H1 (cell line): Measurements from ENCODE around the gene TSC22D4. TPM values are rescaled to one million over a fixed set of nuclear protein-coding genes. Genes with fewer than 3 reads are reported as not detected.

Experiments used
- polyA plus RNA-seq, 7 experiments: library from polyadenylated mRNA; depleted of rRNA in 3 of 7; stranded (reverse) in 5 of 7; unstranded in 2 of 7; fragments of >200 nt in 5 of 7; fragments of 200-250 nt in 2 of 7; gene quantifications; 1 replicate in 5 of 7; 2 replicates in 1 of 7; 4 replicates in 1 of 7; pipeline versions ENCODE4 v1.2.1 to v1.2.3, GENCODE V29; 2011 to 2013; ENCODE audit warnings: missing spikeins in 2 of 7, mixed read lengths in 2 of 7
- total RNA-seq: library from RNA; stranded (reverse); fragmentation: NEBNext Ultra II Directional; extraction: Animal tissue kit (Norgen Biotek cat#: 25700); gene quantifications from 2 replicates; pipeline ENCODE4 v1.2.1, GENCODE V29; 2021
- TF ChIP-seq, protein P1 (sequence below): IDR thresholded peaks from 2 replicates; pipeline ENCODE4 v1.6.1; 2012; ENCODE audit warnings: inconsistent platforms

Gene TSC22D4
- total and polyA plus RNA-seq, 2 of the 8 experiments (the other 6 are each of a cell fraction or from before 2014, with no cell fraction given): 13.2 to 20.3 TPM

- TF ChIP-seq, protein P1, sequence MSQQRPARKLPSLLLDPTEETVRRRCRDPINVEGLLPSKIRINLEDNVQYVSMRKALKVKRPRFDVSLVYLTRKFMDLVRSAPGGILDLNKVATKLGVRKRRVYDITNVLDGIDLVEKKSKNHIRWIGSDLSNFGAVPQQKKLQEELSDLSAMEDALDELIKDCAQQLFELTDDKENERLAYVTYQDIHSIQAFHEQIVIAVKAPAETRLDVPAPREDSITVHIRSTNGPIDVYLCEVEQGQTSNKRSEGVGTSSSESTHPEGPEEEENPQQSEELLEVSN: no peak
- TF ChIP-seq, all 59 proteins: peak for 0
Measured at GRCh38 chr7:100476101-100476780, 2.8 kb downstream of the TSC22D4 start (continued).
